Amygdala (tissue), 56 donors: ENCODE measurements around the gene METTL24.
"Not testable (repeated sequence)": the region's sequence is repeated elsewhere in the genome, so short reads cannot be mapped to it uniquely, and the experiment has no call there.

Experiments
- DNase-seq, 56 donors: peaks; one replicate each; lab custom pipeline; 2025; lab: John Stamatoyannopoulos, UW

METTL24 gene

GRCh38 chr6:110318971-110319370 lies 39.2 kb downstream of the METTL24 start:
- no peak for DNase-seq

- DNase-seq = no peak
Measured at GRCh38 chr6:110317646-110318045, 40.5 kb downstream of the METTL24 start.

DNA sequence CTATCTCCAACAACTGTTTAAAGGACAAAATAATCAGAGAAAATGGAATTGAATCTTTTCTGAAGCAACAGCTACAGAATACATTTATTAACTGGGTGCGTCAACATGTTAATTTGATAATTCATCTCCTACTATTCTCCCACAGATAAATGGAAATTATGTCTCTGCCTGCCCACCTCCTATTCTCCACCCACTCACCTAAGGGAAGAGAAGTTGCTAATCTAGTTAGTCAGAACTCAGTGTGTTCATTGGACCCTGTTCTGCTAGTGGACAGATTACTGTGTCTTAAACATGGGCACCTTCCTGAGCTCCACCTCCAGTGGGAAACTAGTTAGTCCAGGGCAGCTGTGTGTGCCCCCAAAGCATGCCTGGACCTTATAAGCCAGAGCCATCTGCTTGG lies 41.0 kb downstream of the METTL24 start:
- no peak for DNase-seq

- no peak for DNase-seq
Measured at GRCh38 chr6:110315869-110316398, 42.2 kb downstream of the METTL24 start.

DNA sequence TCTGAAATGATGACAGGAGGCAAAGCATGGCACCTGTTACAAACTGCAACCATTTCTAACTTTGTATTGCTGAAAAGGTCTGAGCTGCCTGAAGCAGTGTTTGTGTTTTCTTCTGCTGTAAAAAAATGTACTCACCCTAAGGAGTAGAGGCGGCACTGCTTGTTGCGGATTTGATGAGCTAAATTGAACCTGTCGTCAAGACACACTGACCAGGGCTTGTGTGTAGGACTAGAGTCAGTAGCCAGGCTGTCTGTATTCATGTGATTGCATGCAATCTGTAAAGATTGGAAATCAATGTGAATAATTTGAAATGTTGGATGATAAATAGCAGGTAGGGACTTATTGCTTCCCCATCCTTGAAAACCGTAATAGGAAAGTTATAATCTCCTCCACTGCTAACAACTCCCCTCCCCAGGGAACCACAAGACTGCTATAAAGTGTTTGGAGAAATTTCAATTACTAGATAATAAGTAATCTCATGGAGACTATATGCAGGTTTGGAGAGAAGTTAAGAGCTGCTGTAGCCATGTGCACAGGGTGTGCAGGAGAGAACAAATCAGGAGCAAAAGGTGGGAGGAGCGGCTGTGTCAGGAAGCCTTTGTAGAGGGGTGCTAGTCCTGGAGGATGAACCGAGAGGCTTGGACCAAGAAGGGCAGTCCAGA lies 42.8 kb downstream of the METTL24 start:
- DNase-seq = no peak

DNA sequence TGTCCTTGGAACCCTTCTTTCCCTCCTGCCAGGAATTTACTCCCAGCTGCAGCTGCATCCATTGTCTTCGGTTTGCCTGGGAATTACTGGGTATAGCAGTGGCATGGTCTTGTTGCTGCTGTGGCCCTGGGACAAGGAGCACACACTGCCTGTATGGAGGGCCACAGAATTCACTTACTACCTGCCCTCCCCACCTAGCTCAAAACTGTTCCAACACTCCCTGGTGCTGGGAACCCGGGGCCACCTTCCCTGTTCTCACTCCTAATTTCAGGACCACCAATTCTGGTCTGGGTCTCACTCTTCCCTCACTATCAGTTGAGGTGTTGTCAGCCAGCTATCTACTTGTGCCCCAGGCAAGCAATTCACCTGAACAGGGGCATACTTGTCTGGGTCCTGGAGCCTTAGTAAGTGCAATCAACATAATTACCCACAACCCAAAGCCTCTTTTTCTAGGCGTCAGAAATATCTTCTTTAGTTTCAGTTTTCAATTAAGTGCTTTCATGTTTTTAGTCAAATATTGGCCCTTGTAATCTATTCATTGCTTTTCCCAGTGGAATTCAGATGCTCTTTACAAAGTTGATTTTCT lies 47.2 kb downstream of the METTL24 start:
- DNase-seq = no peak

GRCh38 chr6:110309432-110309831 lies 48.7 kb downstream of the METTL24 start:
- DNase-seq = not testable (repeated sequence)

DNA sequence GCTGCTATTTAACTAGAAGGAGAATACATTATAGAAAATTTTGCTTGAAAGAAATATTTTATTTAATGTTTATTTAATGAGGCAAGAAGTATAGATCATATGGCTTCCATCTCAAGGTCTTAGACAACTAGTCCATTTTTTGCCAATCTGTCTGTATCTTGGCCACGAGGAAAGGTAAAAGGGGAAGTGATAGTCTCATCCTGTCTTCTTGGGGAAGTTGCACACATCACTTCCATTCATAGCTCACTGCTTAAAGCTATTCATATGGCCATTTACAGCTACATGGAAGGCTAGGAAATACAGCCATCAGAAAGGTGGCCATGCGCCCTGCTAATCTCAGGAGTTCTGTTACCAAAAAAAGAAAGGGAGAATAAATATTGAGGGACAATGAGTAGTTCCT lies 50.8 kb downstream of the METTL24 start:
- no peak for DNase-seq

- not testable (repeated sequence) for DNase-seq
Measured at GRCh38 chr6:110305832-110306231, 52.3 kb downstream of the METTL24 start.

- not testable (repeated sequence) for DNase-seq
Measured at GRCh38 chr6:110303692-110304091, 54.5 kb downstream of the METTL24 start.

- DNase-seq = no peak
Measured at GRCh38 chr6:110298916-110299315, 59.2 kb downstream of the METTL24 start.

DNA sequence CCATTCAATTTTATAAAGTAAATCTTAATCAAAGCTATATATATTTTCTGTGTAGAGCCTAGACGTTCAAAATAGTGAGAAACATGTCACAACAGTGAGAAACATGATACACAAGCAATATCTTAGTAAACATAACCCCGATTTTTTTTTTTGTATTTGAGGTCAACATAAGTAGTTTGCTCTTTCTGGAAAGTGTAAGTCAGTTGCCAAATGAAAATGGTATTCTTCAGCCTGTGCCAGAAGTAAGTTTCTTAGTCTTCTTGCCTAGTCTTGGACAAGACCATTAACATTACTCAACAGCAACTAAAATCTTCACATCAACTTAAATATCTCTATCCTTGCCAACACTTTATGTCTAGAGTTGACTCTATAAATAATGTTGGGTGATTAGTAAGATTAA lies 59.7 kb downstream of the METTL24 start:
- no peak for DNase-seq

- no peak for DNase-seq
Measured at GRCh38 chr6:110296241-110297025, 61.7 kb downstream of the METTL24 start.

DNA sequence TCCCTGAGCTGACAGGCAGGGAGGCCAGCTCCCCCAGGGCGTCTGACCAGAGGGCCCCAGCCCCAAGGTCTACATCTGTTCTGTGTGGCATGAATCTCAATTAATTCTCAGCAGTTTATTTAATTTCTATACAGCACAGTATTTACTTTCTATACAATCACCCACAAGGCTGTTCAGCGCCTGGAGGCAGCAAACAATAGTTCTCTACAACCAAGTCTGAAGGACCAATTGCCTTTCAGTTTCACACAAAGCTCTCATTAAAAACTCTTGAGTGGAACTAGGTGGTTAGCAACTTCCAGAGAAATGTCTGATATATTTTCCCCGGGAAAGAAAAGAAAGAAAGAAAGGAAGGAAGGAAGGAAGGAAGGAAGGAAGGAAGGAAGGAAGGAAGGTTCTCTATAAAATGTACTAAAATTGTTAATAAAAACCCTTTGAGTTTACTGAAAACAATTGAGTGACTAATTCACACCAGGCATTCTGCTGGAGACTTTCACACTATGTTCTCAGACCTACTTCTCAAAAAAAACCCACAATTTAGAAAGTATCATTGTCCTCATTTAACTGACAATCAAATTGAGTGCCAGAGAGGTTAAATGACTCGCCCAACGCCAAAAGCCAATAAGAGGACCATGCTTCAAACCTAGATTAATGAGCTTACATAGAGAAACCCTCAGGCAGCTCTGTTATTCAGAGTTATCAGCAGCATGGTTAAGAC lies 62.5 kb downstream of the METTL24 start:
- DNase-seq = no peak

DNA sequence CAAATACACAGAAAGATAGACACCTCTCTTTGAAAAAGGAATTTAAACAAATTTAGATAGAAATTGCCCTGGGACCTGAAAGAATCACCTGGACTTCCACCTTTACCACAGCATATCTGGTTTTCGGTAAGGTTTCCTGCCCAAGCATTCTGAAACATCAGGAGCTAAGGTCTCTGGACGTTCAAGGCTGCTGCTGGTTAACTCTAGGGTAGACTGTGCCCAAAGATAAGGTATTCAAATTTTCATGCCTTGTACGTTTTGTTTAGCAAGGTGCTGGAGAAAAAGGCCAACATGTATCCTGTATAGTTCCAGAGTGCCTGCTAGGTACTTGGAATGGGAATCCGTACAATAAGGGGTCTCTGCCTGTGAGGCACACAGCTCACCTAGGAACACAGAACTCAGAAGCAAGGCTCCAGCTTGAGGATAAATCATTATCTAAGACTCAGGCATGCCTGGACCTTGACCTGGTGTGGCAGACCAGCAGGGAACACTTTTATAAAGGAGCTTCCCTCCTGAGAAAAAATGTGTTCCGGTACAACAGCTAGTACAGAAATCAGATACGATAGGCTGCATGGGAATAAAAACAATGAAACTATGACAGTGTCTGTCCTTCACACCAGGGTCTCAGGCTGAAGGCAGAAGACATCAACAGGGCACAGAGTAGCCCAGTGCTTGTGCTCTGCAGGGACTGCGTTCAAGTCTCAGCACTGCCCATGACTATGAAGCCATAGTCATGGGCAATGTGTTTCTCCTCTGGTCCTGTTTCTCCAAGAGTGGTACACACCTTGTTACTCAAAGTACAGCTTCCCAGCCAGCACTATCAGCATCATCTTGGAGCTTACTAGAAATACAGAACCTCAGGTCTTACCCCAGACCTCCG lies 70.4 kb downstream of the METTL24 start:
- DNase-seq = no peak

GRCh38 chr6:110285306-110286060 lies 72.7 kb downstream of the METTL24 start:
- DNase-seq = no peak

DNA sequence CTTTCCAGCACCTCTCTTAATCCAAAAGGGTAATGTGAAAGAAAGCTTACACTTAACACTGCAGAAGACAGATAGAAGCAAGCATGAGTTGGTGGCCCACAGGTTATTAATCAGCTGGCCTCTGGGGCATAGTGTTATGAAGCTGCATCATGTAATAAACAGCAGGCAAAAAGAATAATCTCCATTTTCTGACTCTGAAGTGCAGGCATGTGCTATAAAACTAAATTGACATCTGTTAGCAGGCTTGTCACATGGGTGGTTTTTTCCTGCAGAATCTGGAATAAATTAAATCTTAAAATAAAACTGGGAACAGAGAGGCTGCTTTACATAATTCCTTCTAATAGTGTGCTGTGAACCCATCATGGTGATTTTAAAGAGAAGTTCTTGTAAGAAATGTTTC lies 73.3 kb downstream of the METTL24 start:
- no peak for DNase-seq

GRCh38 chr6:110283657-110284056 lies 74.5 kb downstream of the METTL24 start:
- no peak for DNase-seq

- DNase-seq = peak in 5 of 56 donors; percentile 2 to 29 (median 5)
Measured at GRCh38 chr6:110282412-110282811, 75.7 kb downstream of the METTL24 start.
